NK-92 treated with Interleukin-12 subunit alpha and Interleukin-12 subunit beta, amount 100 ng/mL, for 24 hours (cell line): ENCODE data around the gene PITPNM2.
"Not testable (repeated sequence)": the region's sequence is repeated elsewhere in the genome, so short reads cannot be mapped to it uniquely, and the experiment has no call there.

Source experiments
- DNase-seq: peaks from one replicate; lab custom pipeline; 2025; lab: John Stamatoyannopoulos, UW

The PITPNM2 gene

DNA sequence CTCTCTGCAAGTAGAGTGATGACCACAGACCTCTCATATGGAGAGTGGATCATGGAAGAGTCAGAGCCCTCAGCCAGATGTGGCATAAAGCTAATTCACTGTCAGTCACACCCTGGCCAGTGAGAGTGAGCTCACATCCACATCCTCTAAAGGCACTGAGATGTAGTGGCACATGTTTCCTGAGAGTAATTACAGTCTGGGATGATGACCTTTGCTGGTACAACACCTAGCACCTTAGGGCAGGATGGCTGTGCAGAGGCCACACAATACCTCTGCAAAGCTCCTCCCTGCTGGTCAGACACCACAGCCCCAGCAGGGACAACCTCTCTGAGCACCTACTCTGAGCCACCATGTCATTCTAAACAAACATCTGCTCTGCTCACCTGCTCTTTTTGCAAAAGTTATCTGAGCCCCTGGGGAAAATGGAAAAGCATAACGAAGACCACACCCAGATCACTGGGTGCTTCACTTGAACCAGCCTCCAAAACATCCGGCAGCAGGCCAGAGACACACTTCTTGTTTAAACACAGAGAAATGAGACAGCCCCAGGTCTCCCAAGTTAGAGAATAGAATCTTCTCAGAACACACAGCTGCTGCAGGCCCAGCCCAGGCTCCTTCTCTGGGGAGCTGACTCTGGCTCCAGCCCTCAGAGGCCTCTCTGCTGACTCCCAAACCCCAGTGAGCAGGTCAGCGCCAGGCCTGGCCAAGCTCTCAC is 30.3 kb downstream of the PITPNM2 start:
- DNase-seq: no peak

DNA sequence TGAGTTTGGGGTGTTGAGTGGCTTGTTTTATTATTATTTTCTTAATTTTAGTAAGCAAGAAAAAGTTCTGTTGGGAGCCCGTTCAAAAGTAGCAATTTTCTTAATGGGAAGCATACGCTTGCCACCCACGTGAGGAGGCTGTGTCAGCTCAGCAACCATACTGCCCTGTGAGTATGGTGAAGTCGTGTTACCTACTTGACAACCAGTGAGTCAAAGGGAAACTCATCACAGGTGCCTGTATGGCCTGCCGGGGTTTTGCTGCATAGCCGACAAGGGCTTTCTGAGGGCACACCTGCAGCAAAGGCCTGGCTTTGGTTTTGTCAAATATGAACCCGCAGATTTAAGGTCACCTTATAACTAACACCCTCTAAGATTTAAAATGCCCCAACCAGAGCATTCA is 31.1 kb downstream of the PITPNM2 start:
- no peak for DNase-seq

DNA sequence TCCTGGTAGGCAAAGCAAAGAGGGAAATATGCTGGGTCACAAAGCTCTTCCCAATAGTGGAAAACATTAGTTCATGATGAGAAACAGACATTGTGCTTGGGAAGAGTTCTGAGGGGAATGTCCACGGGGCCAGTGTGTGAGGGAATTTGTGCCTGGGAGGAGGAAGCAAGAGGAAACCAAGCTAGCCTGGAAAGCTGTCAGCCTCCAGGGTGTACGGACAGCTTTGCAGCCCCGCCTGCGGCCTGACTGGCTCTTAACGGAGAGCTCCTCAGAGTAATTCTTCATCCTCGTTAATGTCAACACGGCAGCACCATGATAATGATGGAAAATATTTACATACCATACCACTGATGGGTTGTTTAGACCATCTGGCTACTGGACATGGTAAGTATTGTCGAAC is 32.4 kb downstream of the PITPNM2 start:
- no peak for DNase-seq

DNA sequence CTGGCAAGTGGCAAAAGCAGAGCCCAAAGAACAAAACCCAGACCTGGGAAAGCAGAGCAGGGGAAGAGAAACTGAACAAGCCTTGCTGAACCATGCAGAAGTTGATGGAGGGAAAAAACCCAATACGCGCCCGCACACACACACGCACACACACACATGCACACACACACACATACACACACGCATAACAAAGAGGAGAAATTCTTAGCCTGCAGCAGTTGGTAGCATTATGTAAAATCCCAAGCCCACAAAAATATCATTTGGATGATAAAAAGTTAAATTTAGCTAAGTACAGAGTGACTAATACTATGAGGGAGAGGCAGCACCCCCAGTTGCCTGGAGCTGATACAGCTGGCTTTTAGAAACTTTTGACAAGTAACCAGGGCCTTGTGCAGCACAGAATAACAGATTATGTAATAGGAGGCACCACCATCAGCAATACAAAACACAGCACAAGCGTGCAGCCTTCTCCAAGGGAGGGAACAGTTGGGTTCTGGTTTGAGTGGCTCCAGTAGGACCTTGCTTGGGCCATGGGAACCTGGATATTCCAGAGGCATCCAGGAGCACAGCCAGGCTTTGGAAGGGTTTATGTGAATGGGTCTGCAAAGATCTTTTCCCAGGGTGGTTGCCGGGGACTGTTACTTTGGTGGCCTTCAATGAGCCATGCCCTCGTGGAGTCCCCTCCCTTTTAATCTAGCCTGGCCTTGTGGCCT is 35.3 kb downstream of the PITPNM2 start:
- no peak for DNase-seq

DNA sequence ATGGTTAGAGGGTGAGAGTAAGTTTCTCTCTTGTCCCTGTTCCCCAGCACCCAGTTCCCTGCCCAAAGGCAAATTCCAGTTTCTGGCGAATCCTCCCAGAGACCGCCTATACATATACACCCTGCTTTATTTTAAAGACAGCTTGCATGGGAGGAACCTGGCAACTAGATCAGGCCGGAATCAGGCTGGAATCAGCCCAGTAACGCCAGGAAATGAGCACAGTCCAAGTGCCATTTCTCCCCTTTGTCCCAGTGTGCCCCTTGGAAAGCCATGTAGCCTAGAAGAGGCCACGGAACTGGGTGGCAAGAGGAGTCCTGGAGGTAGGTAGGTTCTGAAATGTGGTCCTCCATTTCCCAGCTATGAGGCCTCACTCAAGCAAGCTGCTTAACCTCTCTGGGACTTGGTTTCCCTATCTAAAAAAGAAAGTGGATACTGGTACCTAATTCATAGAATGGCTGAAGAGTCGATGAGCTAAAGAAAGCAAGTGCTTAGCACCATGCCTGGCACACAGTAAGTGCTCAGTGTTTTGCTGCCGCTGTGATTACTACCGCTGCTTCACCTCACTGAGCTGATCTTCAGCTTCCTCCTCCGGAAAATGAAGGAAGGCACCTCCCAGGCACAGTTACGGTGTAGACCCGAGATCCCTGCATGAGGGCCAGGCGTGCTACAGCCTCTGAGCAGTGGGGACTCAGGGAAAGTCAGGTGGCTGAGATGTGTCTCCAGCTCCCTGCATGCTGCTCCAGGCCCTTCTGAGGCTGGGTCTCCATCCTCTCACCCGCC is 36.4 kb downstream of the PITPNM2 start:
- no peak for DNase-seq

DNA sequence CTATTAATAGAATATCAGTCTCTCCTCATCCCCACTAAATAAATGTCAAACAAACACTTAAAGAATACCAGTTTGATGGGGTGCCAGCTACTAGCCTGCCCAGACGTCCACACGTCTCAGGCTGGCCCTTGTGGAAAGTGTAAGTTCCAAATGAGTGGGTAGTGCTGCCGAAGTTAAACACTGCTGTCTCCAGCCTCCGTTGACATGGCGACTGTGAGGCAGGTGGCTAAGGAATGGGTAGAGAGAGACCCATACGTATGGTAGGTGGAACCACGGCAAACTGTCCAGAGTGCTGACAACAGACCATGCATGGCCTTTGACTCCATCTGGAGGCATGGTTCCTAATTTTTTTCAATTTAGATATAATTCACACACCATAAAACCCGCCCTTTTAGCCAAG is 37.9 kb downstream of the PITPNM2 start:
- no peak for DNase-seq

- DNase-seq: peak; percentile 68
Observed at GRCh38 chr12:123111498-123112165, 39.3 kb downstream of the PITPNM2 start.

GRCh38 chr12:123109319-123109772 is 41.5 kb downstream of the PITPNM2 start:
- no peak for DNase-seq

- no peak for DNase-seq
Observed at GRCh38 chr12:123108682-123109066, 42.2 kb downstream of the PITPNM2 start.

GRCh38 chr12:123107926-123108681 is 42.8 kb downstream of the PITPNM2 start:
- DNase-seq: no peak

DNA sequence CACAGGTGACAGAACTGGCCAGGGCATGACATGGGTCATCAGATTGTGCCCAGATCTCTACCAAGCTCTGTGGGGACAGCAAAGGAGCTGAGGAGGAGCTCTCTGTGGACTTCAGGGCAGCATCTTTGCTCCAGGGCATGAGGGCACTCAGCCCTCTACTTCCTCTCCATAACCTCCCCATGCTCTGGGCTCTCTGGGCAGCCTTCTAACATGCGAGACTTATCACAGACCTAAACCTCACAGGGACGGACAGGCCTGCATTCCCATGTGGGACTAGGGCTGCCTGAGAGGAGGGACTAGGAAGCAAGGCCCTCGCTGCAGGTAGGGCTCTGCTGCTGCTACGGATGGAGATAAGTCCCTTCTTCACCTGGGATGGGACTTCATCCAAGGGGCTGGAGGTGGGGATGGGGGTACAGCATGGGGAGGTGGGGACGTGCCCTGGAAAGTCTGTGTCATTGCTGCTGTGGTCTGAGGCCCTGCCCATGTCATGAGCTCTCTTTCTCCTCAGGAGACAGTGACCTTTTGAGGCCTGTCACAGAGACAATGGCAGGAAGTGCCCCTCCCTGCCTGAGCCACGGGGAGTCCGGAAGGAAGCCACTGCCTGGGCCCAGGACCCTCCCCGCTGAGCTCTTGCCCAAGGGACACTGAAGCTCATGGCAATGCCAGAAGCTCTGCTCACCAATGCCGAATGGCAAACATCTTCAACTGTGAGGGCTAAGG is 44.1 kb downstream of the PITPNM2 start:
- peak; percentile 71 for DNase-seq

DNA sequence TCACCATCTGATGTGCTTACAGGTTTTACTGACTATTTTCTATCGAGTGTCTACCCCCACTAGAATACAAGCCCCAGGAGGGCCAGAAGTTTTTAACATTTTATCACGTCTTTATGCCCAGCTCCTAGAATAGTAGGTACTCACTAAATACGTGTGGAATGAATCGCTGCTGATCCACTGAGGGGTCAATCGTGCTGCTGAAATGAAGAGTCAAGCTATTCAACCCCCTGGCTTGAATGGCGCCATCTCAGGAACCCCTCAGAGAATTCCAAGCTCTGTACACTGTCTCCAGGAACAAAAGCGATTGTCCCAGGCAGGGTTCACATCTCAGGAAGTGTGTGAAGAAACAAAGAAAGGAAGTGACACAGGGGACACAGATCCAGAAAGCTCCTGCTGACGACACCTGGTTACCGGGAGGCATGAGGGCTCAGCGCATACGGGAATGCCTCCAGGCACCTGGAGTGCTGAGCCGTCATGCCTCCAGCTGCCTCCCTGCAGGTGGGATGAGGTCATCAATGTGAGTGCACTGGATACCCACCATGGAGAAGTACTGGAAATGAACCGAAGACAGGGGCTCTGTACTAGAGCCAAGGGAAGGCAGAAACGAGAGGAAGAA is 45.6 kb downstream of the PITPNM2 start:
- no peak for DNase-seq

- DNase-seq: no peak
Observed at GRCh38 chr12:123104809-123105208, 46.1 kb downstream of the PITPNM2 start.

- not testable (repeated sequence) for DNase-seq
Observed at GRCh38 chr12:123104094-123104493, 46.8 kb downstream of the PITPNM2 start.

DNA sequence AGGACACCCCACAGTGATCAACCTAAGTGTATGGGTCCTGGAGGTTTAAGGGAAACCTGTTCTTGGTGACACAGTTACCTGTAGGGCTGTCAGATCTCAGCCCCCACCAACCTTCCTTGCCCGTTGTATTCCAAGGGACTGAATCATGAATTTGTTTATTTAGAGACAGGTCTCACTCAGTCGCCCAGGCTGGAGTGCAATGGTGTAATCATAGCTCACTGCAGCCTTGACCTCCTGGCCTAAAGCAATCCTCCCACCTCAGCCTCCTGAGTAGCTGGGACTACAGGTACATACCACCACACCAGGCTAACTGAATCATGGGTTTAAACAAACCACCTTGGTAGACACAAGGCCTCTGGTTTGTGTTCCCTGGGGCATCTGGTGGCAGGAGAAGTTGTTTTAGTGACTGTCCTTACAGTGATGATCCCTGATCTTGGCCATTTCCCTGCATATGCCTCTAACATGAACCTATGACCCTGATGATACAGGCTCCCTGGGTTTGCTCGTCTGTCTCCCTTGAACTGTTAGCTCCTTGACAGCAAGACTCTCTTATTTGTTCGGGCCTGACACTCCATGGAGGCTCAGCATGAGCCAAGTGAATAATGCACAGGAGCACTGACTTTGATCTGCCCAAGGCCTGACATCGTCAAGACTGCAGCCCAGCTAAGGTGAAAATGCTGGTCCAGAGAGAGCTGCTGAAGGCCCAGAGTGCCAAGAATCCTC is 47.9 kb downstream of the PITPNM2 start:
- no peak for DNase-seq

DNA sequence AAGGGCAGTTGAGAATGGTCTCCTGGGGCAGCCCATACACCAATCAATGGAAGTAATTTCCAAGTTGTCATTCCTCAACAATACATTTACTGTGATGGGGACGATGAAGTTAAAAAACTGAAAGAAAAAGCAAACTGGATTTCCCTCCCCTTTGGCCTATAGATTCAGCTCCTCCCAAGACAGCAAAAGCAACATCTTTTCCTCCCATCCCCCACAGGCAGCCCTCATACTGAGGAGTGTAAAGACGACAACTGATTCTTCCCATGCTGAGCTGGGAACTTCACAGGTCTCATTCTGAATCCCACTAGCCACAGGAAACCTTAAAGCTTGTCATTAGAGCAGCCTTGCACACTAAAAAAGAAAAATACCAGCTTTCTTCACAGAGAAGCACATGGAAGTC is 48.5 kb downstream of the PITPNM2 start:
- DNase-seq: no peak

DNA sequence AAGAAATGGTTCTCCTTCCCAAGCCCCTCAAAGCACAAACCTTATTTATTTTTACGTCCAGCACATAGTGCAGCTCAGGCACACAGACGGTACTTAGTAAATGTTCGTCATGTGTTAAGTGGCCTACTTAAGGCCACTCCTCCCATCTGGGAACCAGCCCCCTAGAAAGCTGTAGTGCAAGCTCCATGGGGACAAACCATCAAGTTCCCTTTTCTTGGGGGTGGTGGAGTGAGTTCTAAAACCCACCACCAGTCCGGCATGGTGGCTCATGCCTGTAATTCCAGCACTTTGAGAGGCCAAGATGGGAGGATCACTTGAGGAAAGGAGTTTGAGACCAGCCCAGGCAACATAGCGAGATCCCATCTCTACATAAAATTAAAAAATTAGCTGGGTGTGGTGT is 49.4 kb downstream of the PITPNM2 start:
- DNase-seq: no peak
